Measurements from ENCODE around the gene PUM1.

DNA sequence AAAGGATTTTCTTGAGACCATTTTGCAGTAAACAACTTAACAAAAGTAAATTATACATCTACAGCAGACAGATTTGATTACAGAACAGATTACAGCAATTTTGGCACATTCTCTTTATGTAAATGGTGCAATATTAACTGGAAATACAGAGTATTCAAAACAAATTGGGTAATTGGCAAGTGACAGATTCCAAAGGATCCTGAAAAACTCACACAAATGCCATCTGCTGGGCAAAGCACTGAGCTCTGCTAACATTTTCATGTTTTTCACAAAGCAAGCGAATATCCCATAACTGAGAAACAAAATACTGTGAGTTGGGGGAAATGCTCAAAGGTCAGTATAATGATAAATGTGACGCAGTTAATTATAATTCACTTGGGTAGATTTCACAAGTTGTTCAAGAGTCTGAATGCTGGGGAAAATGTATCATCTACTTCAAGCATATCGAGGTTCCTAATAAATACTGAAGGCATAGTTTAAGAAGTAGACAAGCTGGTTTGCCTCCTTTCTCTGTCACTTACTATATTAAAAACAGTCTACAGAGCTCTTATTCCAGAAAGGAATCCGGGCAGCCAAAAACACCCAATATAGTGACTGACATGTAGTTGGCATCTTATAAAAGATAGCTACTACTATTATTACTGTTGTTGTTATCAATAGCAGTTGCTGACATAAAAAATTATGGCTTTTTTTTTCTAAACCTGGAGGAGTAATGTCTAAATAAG, 81.2 kb downstream of the PUM1 start:
- TF ChIP-seq, protein P1, sequence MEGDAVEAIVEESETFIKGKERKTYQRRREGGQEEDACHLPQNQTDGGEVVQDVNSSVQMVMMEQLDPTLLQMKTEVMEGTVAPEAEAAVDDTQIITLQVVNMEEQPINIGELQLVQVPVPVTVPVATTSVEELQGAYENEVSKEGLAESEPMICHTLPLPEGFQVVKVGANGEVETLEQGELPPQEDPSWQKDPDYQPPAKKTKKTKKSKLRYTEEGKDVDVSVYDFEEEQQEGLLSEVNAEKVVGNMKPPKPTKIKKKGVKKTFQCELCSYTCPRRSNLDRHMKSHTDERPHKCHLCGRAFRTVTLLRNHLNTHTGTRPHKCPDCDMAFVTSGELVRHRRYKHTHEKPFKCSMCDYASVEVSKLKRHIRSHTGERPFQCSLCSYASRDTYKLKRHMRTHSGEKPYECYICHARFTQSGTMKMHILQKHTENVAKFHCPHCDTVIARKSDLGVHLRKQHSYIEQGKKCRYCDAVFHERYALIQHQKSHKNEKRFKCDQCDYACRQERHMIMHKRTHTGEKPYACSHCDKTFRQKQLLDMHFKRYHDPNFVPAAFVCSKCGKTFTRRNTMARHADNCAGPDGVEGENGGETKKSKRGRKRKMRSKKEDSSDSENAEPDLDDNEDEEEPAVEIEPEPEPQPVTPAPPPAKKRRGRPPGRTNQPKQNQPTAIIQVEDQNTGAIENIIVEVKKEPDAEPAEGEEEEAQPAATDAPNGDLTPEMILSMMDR (conservative IDR thresholded peaks at IDR 0.05 in 1 of 2, IDR thresholded peaks at IDR 0.05 in 1 of 2; ENCODE audit: extremely low read depth in 1 of 2, insufficient read depth in 1 of 2, low read depth in 1 of 2, low read length in 2 of 2): no peak
- TF ChIP-seq EZH2 (IDR thresholded peaks at IDR 0.05; ENCODE audit: borderline replicate concordance, low read length): no peak
